ENCODE data around the gene PRDM10.

- TF ChIP-seq CTCF (IDR thresholded peaks at IDR 0.05): no peak
- TF ChIP-seq POLR2A (IDR thresholded peaks at IDR 0.05): no peak
These were observed 3.2 kb downstream of the PRDM10 start for GRCh38 chr11:129999407-129999806.
